Heart left ventricle (tissue), 13 donors: Measurements from ENCODE around the gene DOCK1.

Source experiments
- POLR2A ChIP-seq, 2 donors: fragments of 450-650 bp; IDR thresholded peaks; one replicate each; pipeline ENCODE4 v1.6.1; 2017; ENCODE audit warnings: antibody characterized with exemption in 2 of 2, mild to moderate bottlenecking in 2 of 2, moderate library complexity in 2 of 2
- TF ChIP-seq, protein P1 (sequence below), 12 donors: fragments of 200-600 bp; sonication (generic) in 4 of 12; IDR thresholded peaks; one replicate each; pipeline versions ENCODE4 v1.5.0 to v1.8.0; 2018 to 2022; ENCODE audit warnings: antibody characterized with exemption in 12 of 12, mild to moderate bottlenecking in 5 of 12
- donor health status: ischemic (EF 13 %, LVEDD 7.1; RV severe dilation, severe dysfunction).
- donor health status: DM: no; HTN: yes; CAD: no.
- donor health status: DM: no; HTN: no; CAD: no.
- donor health status: ischemic (EF 25% LVEDD 6.9; RV normal size, moderate dysfunction).
- donor health status: ischemic (EF 25% LVEDD 5.7; RV mildly dilated, moderate dysfunction).
- donor health status: ischemic (EF 35%, LVEDD 5.7; RV mildly dilated, moderate dysfunction).
- donor health status: nonischemic (EF 11% LVEDD 7.7; RV severe dilation, severe dysfunction).
- donor health status: DM: yes; HTN: yes; CAD: no.
- donor health status: PGD.
- donor health status: ischemic (EF 29% LVEDD 5.4; RV normal size, mild dysfunction).
- donor health status: nonischemic (EF 23%, LVEDD 6.1; RV moderate dilation, normal function).

GRCh38 chr10:127016331-127016730, 111.1 kb downstream of the DOCK1 start:
- TF ChIP-seq, protein P1, sequence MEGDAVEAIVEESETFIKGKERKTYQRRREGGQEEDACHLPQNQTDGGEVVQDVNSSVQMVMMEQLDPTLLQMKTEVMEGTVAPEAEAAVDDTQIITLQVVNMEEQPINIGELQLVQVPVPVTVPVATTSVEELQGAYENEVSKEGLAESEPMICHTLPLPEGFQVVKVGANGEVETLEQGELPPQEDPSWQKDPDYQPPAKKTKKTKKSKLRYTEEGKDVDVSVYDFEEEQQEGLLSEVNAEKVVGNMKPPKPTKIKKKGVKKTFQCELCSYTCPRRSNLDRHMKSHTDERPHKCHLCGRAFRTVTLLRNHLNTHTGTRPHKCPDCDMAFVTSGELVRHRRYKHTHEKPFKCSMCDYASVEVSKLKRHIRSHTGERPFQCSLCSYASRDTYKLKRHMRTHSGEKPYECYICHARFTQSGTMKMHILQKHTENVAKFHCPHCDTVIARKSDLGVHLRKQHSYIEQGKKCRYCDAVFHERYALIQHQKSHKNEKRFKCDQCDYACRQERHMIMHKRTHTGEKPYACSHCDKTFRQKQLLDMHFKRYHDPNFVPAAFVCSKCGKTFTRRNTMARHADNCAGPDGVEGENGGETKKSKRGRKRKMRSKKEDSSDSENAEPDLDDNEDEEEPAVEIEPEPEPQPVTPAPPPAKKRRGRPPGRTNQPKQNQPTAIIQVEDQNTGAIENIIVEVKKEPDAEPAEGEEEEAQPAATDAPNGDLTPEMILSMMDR (IDR thresholded peaks at IDR 0.05), result no peak
- no peak for TF ChIP-seq POLR2A (IDR thresholded peaks at IDR 0.05)
